Stimulated activated CD8-positive, alpha-beta memory T cell treated with anti-CD3 and anti-CD28 coated beads, Interleukin-15, amount 100 ng/mL, for 24 hours (primary cell): ENCODE data around the gene JUND.
A peak's percentile ranks its signal among the peaks of the same experiment; 100 is the strongest.

Experiments
- DNase-seq: peaks from one replicate; pipeline ENCODE4 v3.0.0-alpha.2; 2020; ENCODE audit warnings: low read depth

The JUND gene

DNA sequence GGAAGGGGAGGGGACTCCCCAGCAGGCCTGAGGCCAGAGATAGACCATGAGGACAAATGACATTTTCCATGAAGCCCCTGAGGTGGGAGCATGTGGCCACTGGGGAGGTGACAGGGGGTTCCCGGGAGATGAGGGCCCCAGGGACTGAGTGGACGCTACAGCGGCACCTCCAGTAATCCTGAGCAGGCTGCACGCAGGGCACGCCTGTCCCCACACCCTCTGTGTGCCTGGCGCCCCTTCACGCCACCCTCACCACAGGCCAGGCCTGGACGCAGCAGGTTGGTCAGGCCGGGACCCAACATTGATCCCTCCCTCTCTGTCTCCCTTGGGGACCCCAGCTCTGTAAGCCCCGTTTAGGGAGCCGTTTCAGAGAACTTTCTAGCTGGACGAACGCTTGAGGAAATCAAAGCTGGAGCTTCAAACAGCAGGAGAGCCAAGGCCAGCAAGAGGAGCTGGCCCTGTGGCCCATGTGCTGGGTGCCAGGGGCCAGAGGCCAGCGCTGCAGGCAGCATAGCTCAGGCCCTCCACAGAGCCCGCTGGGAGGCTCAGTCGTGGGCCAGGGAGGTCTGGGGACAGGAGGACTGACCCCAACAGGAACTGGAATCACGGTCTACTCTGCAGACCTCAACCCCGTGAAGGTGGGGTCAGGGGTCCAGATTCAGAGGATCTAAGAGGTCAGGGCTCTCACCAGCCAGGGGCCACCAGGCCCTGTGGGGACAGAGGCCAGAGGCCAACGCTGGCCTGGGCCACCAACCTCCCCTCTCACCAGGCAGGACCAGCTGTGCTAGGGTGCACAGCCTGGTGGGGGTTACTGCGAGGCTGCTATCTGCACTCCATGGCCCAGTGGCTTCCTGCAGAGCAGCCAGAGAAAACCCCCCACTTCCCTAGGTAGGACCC lies 26.9 kb upstream of the JUND start:
- no peak for DNase-seq

DNA sequence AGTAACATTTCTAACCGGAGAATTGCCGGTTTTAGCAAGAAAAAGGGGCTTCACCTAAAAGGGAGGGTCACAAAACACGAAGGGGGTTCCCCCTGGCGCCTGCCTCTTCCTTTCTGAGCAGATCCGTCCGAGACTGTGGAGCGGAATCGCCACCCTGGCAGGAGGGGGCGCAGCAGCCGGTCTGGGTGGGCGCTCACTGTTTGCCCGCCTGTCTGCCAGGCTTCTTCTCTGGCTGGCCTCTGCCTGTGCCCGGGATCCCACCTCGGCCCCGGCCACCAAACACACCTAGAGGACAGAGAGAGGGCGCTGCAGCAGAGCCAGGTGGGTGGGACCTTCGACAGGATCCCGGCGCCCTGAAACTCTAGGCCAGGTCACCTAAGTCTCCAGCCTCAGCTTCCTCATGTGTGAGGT lies 25.9 kb upstream of the JUND start:
- no peak for DNase-seq

DNA sequence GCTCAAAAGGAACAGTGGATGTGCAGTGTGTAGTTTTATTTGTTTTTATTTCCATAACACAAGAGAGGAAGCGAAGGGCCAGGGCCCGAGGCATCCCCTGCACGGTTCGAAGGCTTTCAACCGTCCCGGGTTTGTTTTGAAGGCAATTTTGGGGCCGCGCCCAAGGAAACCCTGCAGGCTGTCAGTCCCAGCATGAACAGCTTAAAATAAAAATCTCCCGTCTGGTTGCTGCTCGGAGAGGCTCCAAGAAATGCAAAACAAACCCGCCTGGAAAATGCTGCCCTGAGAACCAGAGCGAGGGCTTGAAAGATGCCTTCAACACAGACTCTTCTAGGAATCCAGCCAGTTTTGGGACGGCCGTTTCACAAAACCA lies 25.5 kb upstream of the JUND start:
- no peak for DNase-seq

DNA sequence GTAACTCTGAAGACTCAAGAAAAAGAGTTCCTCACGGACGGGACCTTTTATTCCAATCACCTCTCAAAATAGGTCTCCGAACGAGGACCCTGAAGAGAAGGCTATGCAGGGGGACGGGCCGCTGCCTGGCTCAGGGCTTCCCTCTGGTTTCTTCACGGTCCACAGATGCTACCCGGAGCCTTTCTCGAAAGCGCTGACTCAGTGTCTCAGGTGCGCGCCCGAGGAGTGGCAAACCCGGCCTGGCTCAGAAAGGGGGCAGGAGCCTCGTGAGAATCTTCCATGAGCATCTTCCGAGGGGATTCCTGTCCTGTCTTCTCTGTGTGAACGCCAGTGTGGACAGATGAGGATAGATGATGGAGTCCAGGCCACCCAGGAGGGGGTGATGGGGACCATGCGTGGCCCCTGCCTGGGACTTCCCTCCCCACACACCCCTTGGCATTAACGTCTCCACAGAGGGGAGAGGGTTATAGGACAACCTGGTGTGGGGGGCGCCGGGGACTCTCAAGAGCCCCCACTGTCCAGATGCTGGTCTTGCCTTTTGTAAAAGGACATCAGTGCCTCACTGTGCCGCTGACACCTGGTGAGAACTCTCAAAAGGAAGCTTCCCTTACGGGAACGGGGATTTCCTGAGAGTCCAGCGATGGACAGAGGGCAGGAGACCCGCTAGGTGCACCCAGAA lies 24.9 kb upstream of the JUND start:
- no peak for DNase-seq

DNA sequence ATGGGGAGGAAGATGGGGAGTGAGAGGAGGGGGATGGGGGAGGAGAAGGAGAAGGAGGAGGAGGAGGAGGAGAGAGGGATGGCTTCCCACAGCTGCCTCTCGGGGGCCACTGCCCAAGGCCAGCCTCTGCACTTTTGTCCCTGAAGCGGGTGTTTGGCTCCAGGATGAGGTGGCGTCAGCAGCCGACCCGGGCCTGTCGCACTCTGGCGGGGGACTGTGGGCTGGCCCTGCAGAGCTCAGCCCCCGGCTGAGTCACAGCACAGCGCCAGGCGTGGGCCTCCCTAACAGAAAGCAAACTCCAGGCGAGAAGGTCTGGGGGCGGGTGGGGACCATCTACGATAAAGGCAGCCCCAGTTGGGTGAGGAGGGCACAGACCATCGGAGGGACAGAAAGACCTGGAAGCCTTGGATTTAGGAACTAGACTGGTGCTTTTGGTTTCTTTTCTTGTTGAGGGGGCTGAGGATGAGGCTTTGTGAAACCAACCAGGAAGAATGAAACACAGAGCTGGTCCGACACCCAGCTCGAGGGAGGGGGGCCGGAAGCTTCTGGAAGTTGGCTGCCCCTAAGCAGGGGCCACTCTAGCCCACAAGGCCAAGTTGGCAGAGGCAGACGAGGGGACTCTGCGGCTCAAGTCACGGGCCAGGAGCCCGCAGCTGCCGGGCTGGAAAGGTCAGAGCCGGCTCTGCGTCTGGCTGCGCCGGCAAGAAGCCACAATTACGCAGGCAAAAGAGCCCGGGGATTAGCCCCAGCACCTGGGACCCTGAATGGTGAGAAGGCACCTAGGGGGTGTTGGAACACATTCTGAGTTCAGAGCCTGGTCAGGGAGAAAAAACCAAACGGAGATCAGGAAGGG lies 23.3 kb upstream of the JUND start:
- DNase-seq: no peak

DNA sequence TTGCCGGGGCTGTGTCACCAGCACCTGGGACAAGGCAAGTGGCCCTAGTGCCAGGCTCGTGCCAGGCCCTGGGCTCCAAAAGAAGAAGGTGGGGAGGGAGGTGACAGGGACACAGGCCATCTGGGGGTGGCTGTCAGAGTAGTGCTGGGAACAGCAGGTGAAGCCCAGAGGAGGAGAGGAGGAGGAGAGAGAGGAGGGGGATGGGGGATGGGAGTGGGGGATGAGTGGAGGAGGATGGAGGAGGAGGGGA lies 22.7 kb upstream of the JUND start:
- no peak for DNase-seq

DNA sequence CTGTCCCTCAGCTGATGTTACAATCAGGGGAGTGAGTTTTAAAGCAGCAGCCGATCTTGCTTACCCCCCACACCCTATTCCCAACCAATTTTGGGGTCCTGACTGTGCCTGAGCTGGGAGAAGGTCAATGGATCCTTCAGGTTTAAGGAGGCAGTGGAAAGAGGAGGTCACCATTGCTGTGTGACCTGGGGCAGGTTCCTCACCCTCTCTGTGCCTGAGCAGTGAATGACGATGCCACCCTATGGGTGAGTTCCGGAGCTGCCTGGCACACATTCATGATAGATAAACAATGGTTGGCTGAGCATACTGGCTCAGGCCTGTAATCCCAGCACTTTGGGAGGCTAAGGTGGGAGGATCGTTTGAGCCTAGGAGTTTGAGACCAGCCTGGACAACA lies 20.3 kb upstream of the JUND start:
- DNase-seq: no peak

DNA sequence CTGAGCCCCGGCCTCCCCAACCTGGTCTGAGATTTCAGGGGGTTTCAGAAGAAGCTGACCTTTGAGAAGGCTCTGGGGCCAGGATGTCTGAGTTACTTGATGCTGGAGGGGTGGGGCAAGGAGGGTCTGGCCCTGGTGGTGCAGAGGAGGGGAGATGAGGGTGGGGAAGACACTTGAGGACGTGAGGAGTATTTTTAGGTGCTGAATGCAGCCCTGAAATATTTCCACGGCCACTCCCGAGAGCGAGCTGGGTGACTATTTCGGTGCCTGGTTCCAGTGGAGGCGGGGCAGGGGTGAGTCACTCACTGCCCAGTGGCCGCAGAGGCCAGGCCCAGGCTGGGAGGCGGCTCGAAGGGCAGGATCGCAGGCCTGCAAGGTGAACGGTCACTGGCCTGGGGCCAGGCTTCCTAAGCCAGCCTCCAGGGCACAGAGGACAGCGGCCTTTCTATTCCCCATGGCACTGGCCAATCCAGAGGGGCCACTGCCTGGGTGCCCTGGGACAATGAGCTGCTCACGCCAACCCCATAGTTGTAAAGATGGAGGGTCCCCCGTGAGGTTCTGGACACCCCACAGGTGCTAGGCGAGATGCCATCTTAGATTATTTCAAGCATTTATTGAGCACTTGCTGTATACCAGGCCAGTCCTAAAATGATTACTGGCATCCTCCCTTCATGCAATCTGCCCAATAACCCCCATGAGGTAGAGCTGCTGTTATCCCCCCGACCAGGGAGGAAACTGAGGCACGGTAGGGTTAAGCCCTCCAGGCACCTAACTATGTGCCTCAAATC lies 19.7 kb upstream of the JUND start:
- DNase-seq: no peak

DNA sequence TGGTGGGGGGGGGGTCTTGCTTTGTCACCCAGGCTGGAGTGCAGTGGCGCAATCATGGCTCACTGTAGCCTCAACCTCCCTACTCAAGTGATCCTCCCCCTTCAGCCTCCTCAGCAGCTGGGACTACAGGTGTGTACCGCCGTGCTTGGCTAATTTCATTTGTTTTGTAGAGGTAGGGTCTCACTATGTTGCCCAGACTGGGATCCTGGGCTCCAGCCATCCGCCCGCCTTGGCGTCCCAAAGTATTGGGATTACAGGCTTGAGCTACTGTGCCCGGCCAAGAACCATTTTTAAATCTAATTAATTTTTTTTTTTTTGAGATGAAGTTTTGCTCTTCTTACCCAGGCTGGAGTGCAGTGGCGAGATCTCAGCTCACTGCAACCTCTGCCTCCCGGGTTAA lies 18.2 kb upstream of the JUND start:
- DNase-seq: no peak

DNA sequence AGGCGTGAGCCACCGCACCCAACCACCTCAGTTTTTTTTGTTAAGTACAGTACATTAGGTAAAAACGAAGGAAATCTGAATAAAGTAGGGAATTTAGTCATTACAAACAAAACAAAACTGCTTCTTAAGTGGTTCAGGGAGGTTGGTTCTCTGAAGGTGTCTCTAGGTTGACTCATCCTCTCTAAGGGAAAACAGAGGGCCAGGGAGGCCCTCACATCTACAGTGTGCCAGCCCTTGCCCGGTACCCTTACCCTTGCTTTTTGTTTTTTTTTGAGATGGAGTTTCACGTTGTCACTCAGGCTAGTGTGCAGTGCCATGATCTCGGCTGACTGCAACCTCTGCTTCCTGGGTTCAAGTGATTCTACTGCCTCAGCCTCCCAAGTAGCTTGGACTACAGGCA lies 17.2 kb upstream of the JUND start:
- DNase-seq: no peak

DNA sequence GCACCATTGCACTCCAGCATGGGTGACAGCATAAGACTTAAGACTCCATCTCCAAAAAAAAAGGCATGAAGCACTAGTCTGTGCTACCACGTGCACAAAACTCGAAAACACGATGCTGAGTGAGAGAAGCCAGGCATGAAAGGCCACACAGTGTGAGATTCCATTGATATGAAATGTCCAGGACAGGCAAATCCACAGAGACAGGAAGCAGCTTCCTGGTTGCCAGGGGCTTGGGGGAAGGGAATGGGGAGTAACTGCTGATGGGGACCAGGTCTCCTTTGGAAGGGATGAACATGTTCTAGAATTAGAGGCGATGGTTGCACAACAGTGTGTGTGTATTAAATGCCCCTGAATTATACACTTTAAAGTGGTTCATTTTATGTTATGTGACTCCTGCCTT lies 15.9 kb upstream of the JUND start:
- DNase-seq: no peak

DNA sequence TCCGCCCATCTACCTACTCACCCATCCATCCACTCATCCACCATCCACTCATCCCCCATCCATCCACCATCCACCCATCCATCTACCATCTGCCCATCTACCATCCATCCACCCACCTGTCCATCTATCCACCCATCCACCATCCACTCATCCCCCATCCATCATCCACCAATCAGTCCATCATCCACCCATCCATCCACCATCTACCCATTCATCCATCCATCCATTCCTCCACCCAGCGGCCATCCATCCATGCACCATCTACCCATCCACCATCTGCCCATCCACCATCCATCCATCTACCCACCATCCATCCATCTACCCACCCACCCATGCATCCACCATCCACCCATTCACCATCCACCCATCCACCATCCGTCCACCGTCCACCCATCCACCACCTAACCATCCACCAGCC lies 13.6 kb upstream of the JUND start:
- DNase-seq: no peak

DNA sequence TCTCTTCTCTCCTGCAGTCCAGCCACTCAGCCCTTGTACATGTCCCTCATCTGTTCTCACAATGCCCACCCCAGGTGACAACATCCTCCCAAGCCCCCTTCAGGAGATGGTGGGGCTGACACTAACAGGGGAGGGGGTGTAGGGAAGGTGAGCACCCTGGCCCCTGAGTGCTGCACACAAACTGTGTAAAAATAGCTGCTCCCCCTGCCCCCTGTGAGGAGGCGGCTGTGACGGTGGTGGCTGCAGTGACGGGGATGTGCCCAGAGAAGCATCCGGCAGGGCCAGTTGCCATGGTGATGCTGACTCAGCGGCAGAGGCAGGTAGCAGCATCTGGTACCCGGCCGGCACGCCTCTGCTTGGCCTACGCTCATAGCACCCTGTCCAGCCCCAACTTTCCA lies 13.0 kb upstream of the JUND start:
- peak; percentile 68 for DNase-seq

DNA sequence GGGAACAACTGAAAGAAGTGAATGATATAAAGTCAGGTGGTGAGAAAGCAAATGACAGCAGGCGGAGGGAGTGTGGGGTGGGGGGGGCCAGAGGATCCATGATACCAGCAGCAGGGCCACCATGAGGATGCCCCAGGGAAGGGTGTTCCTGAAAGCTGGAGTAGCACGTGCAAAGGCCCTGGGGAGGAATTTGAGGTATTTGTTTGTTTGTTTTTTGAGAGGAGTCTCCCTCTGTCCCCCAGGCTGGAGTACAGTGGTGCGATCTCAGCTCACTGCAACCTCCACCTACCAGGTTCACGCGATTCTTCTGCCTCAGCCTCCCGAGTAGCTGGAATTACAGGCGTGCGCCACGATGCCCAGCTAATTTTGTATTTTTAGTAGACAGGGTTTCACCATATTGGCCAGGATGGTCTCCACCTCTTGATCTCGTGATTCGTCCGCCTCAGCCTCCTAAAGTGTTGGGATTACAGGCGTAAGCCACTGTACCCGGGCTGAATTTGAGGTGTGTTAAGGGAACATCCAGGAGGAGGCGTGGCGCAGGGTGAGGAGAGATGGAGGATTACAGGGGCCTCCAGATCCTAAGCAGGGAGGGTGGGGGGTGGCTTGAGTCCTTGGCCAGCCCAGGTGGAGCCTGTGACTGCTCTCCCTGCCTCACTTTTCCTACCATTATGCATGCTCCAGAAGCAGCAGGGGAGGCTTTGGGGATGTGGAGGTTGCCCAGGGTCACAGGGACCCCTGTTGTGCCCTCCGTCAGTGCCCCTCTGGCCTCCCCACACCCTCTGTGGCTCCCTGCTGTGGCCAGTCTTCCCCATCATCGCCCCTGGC lies 12.4 kb upstream of the JUND start:
- DNase-seq: no peak

DNA sequence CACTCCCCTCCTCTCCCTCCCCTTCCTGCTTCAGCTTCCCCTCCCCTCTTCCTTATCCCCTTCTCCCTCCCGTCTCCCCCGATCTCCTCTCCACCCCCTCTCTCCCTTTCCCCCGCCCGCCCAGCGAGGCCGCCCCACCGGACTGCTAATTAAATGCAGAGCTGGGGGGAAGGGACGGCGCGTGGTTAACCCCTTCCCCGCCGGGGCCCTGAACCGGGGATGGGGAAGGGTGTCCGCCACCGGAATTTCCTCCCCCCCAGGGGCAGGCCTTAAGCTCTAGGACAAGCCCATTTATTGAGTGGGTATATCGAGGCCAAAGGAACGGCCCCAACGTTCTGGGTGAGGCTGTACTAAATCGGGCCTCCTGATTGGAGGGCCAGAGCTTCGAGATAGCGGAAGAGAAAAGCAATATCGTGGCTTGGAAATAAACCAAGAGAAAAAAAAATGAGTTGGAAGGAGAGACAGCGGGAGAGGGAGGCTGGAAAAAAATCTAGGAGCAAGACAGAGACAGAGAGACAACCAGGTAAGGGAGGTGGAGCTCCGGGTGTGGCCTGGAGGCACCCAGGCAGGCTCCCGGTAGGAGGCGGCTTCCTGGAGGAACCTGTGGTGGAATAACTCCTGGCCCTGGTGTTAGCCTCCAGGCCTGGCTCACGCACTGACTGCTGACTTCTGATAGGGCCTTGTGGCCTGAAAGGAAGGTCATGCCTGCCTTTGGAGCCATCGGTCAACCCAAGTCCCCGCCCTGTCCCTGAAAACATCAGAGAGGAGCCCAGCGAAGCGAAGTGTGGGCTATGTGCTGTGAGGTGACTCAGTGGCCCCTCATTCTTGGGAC lies 11.6 kb upstream of the JUND start:
- DNase-seq: no peak

DNA sequence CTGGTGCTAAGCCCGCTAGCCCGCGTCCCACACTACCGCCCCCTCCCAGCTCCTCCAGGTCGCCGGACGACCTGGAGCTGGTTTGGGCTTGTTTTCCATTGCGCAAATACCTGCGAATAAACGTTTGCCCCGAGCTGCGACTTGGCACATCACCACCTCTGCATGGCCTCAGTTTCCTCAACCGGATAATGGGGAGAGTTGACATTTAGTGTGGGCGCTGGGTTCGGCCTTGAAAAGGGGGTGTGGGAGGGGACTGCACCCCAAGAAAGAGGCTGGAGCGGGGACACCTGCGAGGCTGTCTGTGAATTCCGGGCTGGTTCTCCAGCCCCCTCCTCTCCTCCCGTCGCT lies 11.0 kb upstream of the JUND start:
- DNase-seq: no peak

DNA sequence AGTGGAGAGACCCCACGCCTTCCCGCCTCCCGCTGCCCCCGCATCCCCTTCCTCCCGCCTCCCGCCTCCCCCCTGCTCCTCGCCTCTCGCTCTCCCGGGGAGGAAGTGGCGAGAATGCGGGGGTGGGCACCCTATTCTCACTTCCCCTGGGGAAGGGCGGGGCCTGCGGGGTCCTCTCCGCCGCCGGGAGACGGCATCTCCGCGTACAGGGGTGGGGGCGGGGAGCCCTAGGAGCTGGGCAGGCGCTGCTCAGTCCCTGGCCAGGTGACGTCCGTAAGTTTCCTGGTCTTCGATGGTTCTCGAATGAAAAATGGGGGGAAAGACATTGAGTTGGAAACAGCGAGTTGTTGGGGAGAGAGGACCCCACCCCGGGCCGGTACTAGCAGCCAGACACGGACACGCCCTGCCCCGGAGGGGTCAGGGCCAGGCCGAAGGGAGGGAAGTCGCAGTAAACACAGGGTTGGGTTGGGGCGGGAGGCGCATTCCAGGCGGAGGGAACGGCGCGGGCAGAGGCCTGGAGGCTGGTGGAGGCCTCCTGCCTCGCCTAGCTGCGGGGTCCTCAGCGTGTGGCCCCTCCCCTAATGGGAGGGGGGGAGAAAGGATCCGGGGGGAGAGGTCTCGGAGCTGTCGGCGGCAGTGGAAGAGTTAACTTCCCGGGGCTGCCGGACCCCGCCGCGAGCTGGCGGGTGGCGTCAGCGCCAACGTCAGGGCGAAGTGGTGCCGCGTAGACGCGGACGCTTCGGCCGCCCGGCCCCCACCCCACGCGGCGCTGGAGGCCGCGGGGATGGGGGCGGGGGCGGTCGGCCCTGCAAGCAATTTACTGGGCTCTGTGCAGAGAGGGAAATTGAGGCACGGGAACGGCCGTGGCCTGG lies 10.4 kb upstream of the JUND start:
- peak; percentile 65 for DNase-seq

DNA sequence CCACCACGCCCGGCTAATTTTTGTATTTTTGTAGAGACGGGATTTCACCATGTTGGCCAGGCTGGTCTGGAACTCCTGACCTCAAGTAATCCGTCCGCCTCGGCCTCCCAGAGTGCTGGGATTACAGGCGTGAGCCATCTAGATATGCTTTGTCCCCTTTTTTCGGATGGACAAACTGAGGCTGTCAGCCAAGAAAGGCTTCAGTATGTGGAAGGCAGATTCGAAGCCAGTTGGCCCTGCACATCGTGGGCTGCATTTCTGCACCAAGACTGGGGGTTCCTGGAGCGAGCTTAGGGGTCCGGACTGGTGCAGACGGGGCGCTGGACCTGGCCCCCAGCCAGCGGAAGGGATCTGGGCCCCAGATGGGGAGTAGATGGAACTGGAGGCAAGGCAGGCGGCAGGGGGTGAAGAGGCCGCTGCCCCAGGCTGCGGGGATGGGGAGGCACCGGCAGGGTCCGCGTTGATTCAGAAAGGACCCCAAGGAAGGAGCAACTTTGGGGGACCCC lies 9.7 kb upstream of the JUND start:
- DNase-seq: no peak

DNA sequence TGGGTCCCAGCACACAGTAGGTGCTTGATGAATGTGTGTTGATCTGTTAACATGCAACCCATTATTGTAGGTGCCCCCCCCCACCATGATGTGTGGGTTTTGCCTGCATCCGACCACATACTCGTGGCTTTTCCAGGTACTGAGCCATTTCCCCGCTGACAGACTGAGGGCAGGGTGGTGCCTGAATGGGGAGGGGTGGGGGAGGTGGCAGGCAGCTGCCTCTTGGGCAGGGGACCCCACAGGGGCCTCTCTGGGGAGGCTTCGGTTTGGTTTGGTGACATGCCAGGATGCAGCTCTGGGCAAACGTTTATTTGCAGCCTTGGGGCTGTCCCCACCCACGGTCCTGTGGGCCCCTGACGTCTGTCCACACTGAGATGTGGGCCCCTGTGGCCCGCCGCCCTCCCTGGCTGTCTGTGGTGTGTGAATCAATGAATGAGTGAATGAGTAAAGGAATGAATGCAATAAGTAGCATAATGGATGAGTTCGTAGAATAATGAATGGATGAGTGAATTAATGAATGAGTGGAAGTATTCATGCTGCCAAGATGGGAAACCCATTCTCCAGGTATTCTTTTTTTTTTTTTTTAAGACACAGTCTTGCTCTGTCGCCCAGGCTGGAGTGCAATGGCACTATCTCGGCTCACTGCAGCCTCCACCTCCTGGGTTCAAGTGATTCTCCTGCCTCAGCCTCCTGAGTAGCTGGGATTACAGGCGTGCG lies 9.0 kb upstream of the JUND start:
- DNase-seq: no peak
